DND-41 (cell line): ENCODE results near the gene MRPL54.

Source experiments
- ATAC-seq: fragments of 200-7000 bp; cut with Tn5 transposase; 3 replicates; pipeline ENCODE4 v1.9.1; 2021; ENCODE audit warnings: low read depth; ENCODE audit not compliant: insufficient read depth
- DNase-seq: peaks from one replicate; pipeline ENCODE4 v3.0.0-alpha.2; 2020
- H2AFZ ChIP-seq: 2 replicates; pipeline ENCODE4 v1.6.0; 2012; ENCODE audit warnings: low read depth, low read length
- H3K27ac ChIP-seq: 2 replicates; pipeline ENCODE4 v1.5.1; 2012; ENCODE audit warnings: low read length, inconsistent platforms
- H3K27me3 ChIP-seq: fragments of 200-600 bp; sonication (generic); 2 replicates; pipeline ENCODE4 v1.6.0; 2012; ENCODE audit warnings: low read length, mild to moderate bottlenecking, inconsistent platforms; ENCODE audit not compliant: insufficient read depth, poor library complexity
- H3K36me3 ChIP-seq: 2 replicates; pipeline ENCODE4 v1.5.1; 2012; ENCODE audit warnings: low read length, inconsistent platforms; ENCODE audit not compliant: insufficient read depth
- H3K4me1 ChIP-seq: 2 replicates; pipeline ENCODE4 v1.5.1; 2012; ENCODE audit warnings: mild to moderate bottlenecking, low read length; ENCODE audit not compliant: insufficient read depth
- H3K4me2 ChIP-seq: 2 replicates; pipeline ENCODE4 v1.6.0; 2012; ENCODE audit warnings: mild to moderate bottlenecking, moderate library complexity, low read length, inconsistent platforms; ENCODE audit not compliant: insufficient read depth
- H3K4me3 ChIP-seq, 2 experiments: fragments of 200-600 bp in 1 of 2; shearing (Covaris generic) in 1 of 2; 2 replicates each; pipeline ENCODE4 v1.5.1; 2012 to 2016; ENCODE audit warnings: inconsistent platforms in 2 of 2, low read length in 2 of 2, mild to moderate bottlenecking in 2 of 2, low read depth in 1 of 2, moderate library complexity in 1 of 2
- H3K79me2 ChIP-seq: 2 replicates; pipeline ENCODE4 v1.6.0; 2012; ENCODE audit warnings: low read length, inconsistent platforms; ENCODE audit not compliant: insufficient read depth
- H3K9ac ChIP-seq: 2 replicates; pipeline ENCODE4 v1.6.0; 2012; ENCODE audit warnings: low read depth, mild to moderate bottlenecking, inconsistent platforms, low read length, moderate library complexity
- H3K9me3 ChIP-seq: 2 replicates; pipeline ENCODE4 v1.5.1; 2012; ENCODE audit warnings: low read length, moderate library complexity, mild to moderate bottlenecking, inconsistent platforms; ENCODE audit not compliant: insufficient read depth, severe bottlenecking
- H4K20me1 ChIP-seq: 2 replicates; pipeline ENCODE4 v1.6.0; 2012; ENCODE audit warnings: low read length; ENCODE audit not compliant: insufficient read depth
- EZH2 ChIP-seq: IDR thresholded peaks from 3 replicates; pipeline ENCODE4 v1.6.1; 2012; ENCODE audit warnings: borderline replicate concordance, low read depth, mild to moderate bottlenecking, moderate library complexity, low read length, inconsistent platforms; ENCODE audit not compliant: severe bottlenecking
- TF ChIP-seq, protein P1 (sequence below): IDR thresholded peaks from 2 replicates; pipeline ENCODE4 v1.5.1; 2012; ENCODE audit warnings: borderline replicate concordance, low read length, moderate library complexity, mild to moderate bottlenecking; ENCODE audit not compliant: poor library complexity, severe bottlenecking; ENCODE audit errors: extremely low read depth

MRPL54 gene

DNA sequence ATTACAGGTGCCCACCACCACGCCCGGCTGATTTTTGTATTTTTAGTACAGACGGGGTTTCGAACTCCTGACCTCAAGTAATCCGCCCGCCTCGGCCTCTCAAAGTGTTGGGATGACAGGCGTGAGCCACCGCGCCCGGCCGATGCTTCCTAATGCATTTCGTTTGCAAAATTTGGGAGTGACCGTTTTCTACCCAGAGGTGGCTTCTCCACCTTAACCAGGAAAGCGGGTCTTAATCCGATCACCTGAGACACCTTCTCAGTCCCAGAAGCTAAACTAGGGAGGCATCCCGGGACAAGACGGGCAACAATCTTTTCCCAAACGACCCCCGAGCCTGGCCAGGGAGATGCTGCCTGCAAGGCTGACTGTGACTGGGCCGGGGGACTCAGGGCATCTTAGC is 38.5 kb downstream of the MRPL54 start:
- Histone ChIP-seq H3K9ac (no peak overlapping the region), H3K27ac (no peak overlapping the region), H3K4me1 (peaks cover 24% of the 10 kb centered on the region), H3K79me2 (no peaks in the 10 kb centered on the region), H2AFZ (no peak overlapping the region), H3K9me3 (peaks cover 5% of the 10 kb centered on the region), H3K27me3 (no peaks in the 10 kb centered on the region), H3K4me2 (no peak overlapping the region), H3K4me3 (no peak overlapping the region), H4K20me1 (no peaks in the 10 kb centered on the region), H3K36me3 (no peaks in the 10 kb centered on the region)
- no peak for DNase-seq
- no peak for ATAC-seq
- TF ChIP-seq, protein P1, sequence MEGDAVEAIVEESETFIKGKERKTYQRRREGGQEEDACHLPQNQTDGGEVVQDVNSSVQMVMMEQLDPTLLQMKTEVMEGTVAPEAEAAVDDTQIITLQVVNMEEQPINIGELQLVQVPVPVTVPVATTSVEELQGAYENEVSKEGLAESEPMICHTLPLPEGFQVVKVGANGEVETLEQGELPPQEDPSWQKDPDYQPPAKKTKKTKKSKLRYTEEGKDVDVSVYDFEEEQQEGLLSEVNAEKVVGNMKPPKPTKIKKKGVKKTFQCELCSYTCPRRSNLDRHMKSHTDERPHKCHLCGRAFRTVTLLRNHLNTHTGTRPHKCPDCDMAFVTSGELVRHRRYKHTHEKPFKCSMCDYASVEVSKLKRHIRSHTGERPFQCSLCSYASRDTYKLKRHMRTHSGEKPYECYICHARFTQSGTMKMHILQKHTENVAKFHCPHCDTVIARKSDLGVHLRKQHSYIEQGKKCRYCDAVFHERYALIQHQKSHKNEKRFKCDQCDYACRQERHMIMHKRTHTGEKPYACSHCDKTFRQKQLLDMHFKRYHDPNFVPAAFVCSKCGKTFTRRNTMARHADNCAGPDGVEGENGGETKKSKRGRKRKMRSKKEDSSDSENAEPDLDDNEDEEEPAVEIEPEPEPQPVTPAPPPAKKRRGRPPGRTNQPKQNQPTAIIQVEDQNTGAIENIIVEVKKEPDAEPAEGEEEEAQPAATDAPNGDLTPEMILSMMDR, result no peak
- no peak for TF ChIP-seq EZH2

DNA sequence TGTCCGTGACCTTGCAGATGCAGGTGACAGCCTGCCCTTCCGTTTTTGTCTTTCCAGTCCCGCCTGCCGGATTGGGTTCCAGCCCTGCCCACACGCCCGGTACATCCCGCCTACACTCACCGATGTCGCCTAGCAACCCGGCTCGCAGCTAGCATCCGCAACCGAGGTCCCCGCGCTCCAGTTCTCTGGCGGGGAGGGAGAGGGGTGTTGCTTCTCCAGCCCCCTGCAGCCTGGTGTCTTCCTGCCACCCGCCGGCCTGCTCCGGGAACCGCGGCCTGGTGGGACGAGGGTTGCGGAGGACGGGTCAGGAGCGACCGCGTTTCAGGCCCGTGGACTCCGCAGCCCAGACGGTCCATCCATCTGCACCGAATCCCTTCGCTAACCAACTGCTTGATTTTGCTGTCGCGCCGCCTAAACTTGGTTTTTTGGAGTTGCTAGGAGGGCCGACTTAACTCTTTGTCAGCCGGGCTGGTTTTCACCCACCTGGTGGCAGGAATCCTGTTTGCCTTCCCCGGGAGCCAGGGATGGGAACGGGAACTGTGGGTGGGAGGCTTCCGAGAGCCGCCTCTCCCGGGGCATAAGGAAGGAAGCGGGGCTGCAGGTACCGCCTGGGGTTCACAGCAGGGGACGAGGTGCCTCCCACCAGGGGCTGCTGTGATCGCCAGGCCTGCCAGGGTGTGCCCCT is 39.1 kb downstream of the MRPL54 start:
- Histone ChIP-seq H3K4me1 (peaks cover 24% of the 10 kb centered on the region), H3K27ac (no peak overlapping the region), H3K4me3 (no peak overlapping the region), H3K9ac (no peak overlapping the region), H3K9me3 (peaks cover 1% of the 10 kb centered on the region), H3K36me3 (no peaks in the 10 kb centered on the region), H2AFZ (no peak overlapping the region), H3K4me2 (no peak overlapping the region), H3K27me3 (no peaks in the 10 kb centered on the region), H4K20me1 (no peaks in the 10 kb centered on the region), H3K79me2 (no peaks in the 10 kb centered on the region)
- no peak for TF ChIP-seq EZH2
- TF ChIP-seq, protein P1, result no peak
- DNase-seq (no peak), ATAC-seq (no peak)

DNA sequence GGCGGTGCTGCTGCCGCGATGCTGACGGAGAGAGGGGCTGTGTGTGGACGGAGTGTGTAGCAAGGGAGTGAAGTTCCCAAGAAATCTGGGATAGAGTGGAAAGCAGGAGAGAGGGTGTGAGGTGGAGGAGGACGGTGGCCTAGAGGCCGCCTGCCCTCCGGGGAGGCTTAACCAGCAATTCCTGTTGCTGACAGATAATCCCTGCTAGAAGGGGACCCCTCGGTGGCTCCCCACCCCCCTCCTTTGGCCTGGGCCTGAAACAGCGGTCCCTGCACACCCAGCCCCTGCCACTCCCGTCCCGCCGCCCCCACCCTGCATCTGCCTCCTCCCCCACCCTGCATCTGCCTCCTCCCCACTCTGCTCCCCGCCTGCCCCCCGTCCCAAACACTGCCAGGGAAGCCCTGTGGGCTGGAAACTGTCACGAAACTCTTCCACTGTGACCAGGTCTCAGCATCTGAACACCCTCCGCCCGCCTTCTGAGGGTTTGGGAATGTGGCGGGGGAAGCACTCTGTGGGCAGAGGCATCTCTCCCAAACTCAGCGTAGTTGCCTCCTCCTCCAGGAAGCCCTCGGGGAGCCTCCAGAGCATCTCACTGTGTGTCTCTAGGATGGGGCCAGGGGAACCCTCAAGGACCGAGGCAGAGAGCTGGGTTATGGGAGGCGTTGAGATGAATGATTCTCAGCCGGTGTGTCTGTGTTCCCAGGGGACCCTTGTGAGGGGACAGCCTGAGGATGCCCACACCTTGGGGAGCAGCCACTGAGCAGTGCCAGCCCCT is 40.8 kb downstream of the MRPL54 start:
- no peaks in the 10 kb centered on the region for H3K9me3 ChIP-seq
- H3K4me1 ChIP-seq, result peaks cover 14% of the 10 kb centered on the region
- H3K79me2 ChIP-seq, result no peaks in the 10 kb centered on the region
- no peak for TF ChIP-seq EZH2
- TF ChIP-seq, protein P1, result no peak
- no peak overlapping the region for H3K9ac ChIP-seq
- H3K4me3 ChIP-seq, result no peak overlapping the region
- H3K27me3 ChIP-seq, result no peaks in the 10 kb centered on the region
- H3K27ac ChIP-seq, result no peak overlapping the region
- ATAC-seq, result no peak
- no peaks in the 10 kb centered on the region for H4K20me1 ChIP-seq
- no peaks in the 10 kb centered on the region for H3K36me3 ChIP-seq
- DNase-seq, result no peak
- no peak overlapping the region for H2AFZ ChIP-seq
- H3K4me2 ChIP-seq, result no peak overlapping the region
